Limb (tissue), 2 donors: Measurements from ENCODE around the gene ZSCAN1.

Experiments
- DNase-seq, 2 donors: peaks; one replicate each; pipeline ENCODE4 v3.0.0-alpha.2; 2016; ENCODE audit errors: extremely low spot score in 2 of 2

ZSCAN1 gene

GRCh38 chr19:58083021-58083420 is 49.2 kb downstream of the ZSCAN1 start:
- DNase-seq = no peak

GRCh38 chr19:58084596-58085347 is 50.9 kb downstream of the ZSCAN1 start:
- no peak for DNase-seq

GRCh38 chr19:58085348-58085875 is 51.6 kb downstream of the ZSCAN1 start:
- no peak for DNase-seq

GRCh38 chr19:58086825-58087710 is 53.2 kb downstream of the ZSCAN1 start:
- no peak for DNase-seq

- DNase-seq = no peak
These were observed 54.8 kb downstream of the ZSCAN1 start for GRCh38 chr19:58088521-58089052.

DNA sequence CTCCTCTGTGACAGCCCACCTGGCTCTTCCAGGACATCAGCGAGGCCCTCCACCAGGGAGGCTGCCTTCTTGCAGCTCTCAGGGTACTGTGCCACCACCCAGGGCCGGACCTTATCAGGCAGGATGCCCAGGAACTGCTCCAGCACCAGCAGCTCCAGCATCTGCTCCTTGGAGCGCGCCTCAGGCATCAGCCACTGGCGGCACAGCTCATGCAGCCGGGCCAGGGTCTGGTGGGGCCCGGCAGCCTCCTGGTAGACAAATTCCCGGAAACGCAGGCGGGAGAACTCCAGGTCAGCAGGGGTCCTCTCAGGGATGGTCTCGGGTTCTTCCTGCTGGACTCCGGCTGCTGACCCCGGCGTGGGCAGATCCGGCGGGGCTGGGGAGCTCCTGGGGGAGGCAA is 56.0 kb downstream of the ZSCAN1 start:
- DNase-seq = no peak

DNA sequence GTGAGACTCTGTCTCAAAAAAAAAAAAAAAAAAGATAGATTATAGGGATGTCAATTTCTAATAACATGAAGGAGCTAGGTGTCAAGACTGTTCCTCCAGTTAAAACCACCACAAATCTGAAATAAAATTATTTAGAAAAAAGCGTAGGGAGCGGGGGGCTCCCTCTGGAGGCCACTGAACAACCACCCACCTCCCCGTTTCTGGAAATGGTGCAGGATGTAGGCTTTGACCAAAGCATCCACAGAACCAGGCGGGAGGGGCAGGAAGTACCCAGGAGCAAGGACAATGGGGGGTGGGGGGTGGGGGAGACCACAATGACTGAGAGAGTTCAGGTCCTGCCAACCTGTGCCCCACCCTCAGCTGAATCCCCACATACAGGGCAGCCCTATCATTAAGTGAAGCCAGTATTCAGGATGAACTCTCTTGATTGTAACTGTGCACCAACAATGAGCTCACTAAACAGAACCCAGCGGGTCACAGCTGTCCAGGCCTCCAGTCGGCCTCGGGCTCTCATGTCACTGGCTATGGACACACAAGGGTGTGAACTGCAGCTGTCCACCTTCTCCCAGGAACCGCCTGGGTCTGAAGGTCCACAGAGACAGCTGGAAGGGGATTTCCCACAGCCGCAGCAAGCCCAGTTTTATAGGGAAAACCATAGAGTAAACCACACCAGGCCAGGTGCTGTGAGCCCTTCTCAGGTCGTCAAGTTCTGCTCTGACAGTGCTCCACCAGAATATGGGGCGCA is 57.6 kb downstream of the ZSCAN1 start:
- DNase-seq = peak in 1 of 2 donors; percentile 7

DNA sequence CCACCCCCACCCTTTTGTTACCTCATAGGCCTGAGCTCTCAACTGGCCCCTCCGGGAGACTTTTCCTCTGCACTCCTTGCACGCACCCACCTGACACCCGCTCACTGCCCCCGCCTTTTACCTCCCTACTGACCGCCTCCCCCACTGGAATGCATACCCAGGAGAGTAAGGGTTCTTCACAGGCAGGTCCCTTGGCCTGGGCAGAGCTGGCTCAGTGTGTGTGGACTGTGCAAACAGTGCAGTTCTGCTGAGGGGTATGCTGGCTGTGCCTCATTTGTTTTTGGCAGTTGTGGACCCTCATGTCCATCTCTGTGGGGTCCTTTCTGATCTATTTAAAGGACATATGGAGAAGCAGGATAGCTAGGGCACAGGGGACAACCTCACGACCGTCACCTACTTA is 59.2 kb downstream of the ZSCAN1 start:
- DNase-seq = no peak

DNA sequence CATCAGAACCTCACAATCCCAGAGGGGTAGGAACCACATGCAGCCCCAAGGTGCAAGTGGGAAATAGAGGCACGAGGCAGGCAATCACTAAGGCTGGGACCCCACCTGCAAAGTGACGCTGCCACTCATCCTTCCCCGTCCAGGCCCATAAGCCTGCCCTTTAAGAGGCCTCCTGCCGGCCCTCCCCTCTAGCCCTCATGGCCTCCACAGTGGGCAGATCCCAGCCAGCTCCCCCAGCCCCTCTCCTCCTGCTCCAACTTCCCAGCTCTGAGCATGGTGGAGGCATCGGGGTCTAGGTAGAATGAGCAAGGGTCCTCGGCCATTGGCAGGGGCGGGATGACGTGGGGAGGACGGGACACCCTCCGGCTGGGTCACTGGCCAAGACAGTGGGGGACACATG is 61.5 kb downstream of the ZSCAN1 start:
- DNase-seq = no peak

GRCh38 chr19:58096884-58097283 is 63.1 kb downstream of the ZSCAN1 start:
- no peak for DNase-seq

GRCh38 chr19:58097349-58097748 is 63.5 kb downstream of the ZSCAN1 start:
- no peak for DNase-seq

DNA sequence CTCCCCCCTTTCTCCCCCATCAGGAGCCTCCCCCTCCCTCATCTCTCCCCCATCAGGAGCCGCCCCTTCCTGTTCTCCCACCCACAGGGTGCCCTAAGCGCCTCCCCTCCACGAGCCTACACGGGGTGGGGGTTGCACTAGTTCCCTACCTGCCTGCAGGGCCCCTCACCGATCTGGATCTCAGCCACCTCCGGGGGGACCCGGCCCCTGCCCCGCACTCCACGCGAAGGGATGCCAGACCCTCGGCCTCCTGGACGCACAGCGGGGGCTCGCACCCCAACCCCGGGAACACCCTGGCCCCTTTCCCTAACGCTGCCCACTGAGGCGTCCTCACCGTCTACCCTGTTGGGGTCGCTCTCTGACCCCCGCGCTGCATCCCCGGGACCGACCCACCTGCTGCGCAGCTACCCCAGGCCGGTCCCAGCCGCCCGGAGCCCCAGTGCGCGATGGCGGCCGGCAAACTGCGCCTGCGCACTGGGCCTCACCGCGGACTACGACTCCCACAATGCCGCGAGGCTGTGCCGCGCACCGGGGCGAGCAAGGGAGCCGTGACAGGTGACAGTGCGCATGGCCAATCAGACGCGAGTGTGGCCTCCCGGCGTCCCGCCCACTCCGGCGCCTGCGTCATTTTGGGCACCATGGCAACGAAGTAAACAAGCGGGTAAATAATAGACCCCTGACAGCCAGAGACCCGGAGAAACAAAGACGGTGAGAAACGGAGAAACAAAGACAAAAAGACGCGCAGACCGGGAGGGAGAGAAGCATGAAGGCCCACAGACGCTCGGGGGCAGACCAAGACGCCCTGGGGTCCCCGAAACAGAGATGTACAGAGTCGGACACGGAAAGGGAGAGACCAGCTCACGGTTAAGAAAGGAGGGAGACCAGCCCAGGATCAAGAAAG is 64.2 kb downstream of the ZSCAN1 start, which contains the start of gene ZSCAN18:
Gene ZSCAN18 (minus strand): TSS at position 451 of the 901 bp plus-strand sequence. CDS start 7,964 bp downstream, outside the sequence.
- DNase-seq = peak; percentile 99 to 100

DNA sequence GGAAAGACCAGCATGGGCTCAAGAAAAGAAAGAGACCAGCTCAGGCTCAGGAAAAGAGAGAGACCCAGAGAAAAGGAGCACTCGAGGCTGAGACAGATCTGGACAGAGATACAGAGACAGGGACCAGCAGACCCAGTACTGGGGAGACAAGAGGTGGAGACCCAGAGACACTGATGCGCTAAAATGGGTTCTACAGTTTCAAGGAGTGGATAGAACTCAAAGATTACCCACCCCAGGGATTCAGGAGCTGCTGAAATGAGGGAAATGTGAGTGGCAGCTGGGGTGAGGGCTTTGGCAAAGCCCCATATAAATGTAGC is 64.8 kb downstream of the ZSCAN1 start:
- DNase-seq = no peak
